ENCODE measurements around the gene SLC43A2. TPM values are rescaled to one million over a fixed set of nuclear protein-coding genes. Genes with fewer than 3 reads are reported as not detected.

Gene SLC43A2
- total RNA-seq, 1 experiment from 2014 or later: 11.0 TPM

DNA sequence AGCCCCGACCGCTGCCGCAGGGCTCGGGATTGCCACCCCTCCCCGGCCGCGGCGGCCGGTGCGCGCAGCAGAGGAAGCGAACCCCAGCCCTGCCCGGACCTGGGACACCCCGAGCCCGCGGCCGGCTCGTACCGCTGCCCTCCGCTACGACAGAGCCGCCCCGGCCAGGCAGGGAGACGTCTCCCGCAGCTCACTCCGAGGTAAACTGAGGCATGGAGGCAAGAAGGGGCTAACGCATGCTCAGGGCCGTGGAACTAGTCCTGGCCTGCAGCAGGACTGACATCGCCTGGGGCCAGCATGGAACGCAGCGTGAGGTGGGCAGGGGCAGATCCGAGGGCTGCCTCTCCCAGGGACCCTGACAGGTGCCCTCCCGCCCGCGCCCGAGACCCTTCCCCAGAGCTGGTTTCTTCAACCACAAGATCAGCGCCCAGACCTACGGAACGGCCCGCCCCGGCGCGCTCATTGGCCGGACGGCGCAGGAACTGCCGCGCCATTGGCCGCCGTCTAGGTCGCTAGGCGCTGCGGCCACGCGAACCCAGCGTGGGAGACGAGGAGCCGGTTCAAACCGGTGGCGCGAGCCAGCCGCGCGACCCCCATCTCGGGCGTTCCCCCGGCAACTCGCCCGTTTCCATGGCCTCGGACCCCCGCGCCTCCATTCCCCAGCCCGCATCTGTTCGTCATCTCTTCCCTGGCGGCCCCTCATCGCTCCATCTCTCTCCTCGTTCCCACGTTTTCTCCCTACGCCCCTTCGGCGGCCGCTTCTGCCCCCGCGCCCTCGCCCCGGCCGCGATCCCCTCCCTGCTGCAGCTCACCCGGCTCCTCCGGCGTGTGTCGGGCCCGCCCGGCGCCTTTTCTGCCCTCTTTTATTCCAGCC lies at the start of gene SLC43A2 (continued):
- TF ChIP-seq E2F5 (CRISPR knock-in tag; IDR thresholded peaks at IDR 0.05) (peak; percentile 20; the same call in 1 of the 2 replicates), NFYB (CRISPR knock-in tag; conservative IDR thresholded peaks at IDR 0.05; ENCODE audit: low read depth) (peak; percentile 96)
- TF ChIP-seq, protein P1, sequence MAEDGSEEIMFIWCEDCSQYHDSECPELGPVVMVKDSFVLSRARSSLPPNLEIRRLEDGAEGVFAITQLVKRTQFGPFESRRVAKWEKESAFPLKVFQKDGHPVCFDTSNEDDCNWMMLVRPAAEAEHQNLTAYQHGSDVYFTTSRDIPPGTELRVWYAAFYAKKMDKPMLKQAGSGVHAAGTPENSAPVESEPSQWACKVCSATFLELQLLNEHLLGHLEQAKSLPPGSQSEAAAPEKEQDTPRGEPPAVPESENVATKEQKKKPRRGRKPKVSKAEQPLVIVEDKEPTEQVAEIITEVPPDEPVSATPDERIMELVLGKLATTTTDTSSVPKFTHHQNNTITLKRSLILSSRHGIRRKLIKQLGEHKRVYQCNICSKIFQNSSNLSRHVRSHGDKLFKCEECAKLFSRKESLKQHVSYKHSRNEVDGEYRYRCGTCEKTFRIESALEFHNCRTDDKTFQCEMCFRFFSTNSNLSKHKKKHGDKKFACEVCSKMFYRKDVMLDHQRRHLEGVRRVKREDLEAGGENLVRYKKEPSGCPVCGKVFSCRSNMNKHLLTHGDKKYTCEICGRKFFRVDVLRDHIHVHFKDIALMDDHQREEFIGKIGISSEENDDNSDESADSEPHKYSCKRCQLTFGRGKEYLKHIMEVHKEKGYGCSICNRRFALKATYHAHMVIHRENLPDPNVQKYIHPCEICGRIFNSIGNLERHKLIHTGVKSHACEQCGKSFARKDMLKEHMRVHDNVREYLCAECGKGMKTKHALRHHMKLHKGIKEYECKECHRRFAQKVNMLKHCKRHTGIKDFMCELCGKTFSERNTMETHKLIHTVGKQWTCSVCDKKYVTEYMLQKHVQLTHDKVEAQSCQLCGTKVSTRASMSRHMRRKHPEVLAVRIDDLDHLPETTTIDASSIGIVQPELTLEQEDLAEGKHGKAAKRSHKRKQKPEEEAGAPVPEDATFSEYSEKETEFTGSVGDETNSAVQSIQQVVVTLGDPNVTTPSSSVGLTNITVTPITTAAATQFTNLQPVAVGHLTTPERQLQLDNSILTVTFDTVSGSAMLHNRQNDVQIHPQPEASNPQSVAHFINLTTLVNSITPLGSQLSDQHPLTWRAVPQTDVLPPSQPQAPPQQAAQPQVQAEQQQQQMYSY (CRISPR knock-in tag; IDR thresholded peaks at IDR 0.05): no peak
- TF ChIP-seq, protein P2, sequence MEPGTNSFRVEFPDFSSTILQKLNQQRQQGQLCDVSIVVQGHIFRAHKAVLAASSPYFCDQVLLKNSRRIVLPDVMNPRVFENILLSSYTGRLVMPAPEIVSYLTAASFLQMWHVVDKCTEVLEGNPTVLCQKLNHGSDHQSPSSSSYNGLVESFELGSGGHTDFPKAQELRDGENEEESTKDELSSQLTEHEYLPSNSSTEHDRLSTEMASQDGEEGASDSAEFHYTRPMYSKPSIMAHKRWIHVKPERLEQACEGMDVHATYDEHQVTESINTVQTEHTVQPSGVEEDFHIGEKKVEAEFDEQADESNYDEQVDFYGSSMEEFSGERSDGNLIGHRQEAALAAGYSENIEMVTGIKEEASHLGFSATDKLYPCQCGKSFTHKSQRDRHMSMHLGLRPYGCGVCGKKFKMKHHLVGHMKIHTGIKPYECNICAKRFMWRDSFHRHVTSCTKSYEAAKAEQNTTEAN (CRISPR knock-in tag; IDR thresholded peaks at IDR 0.05): 0 out of 2 replicates have a peak, but pooled peaks have one; percentile 38

- CTCF ChIA-PET: interaction anchor here (1.6 kb wide), 1 partner anchor 28 kb away, joined by 5 read pairs; the partner anchor contains the start of gene RILP
- no peaks in the 10 kb centered on the region for H3K27me3 Mint-ChIP-seq (ENCODE audit: low read depth)
- TF ChIP-seq, protein P2 (CRISPR knock-in tag; IDR thresholded peaks at IDR 0.05): no peak
- no peak overlapping the region for H3K27ac Mint-ChIP-seq
- DNase-seq (ENCODE audit: low spot score) (no peak), ATAC-seq (no peak)
- no peaks in the 10 kb centered on the region for H3K4me1 Mint-ChIP-seq
- no peak overlapping the region for H3K4me3 Mint-ChIP-seq
- H3K9me3 Mint-ChIP-seq: no peaks in the 10 kb centered on the region
- POLR2A ChIA-PET: no interaction called here
- peaks cover 94% of the 10 kb centered on the region for H3K36me3 Mint-ChIP-seq
Observed at GRCh38 chr17:1676401-1676800, 47.8 kb upstream of the SLC43A2 start.

DNA sequence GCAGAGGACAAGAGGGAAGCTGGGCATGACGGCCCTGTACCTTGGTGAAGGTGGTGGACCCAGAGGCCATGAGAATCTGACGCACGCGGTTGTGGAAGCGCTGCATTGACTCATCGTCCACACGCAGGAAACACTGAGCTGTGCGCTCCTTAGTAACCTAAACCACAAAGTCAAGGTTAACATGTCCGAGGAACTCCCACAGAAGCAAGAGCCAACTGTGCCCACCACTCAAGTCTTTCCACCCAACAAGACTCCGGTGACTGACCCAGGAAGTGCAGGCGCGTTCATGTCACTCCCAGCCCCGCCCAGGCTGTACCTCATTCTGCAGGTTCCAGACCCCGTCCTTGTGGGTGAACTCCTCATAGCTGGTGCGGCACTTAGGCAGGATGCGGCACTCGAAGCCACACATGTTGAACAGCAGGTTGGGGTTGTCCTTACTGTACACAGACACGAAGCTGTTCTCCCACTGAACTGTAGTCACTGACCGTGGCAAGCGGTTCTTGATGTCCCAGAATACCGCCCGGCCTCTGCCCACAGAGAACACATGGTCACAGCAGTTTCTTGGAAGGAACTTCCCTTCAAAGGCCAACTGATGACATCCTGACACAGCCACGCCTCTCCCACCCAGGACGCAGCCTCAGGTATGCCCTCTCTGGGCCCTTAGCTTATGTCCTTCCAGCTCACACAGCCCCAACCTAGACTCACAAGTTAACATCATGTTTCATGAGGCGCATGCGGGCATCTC lies 44.6 kb upstream of the SLC43A2 start:
- H3K27ac Mint-ChIP-seq: no peak overlapping the region
- no peaks in the 10 kb centered on the region for H3K9me3 Mint-ChIP-seq
- POLR2A ChIA-PET: no interaction called here

More for the DNA sequence above, 44.6 kb upstream of the SLC43A2 start:
- no peaks in the 10 kb centered on the region for H3K27me3 Mint-ChIP-seq (ENCODE audit: low read depth)
- no peak for DNase-seq (ENCODE audit: low spot score)
- peaks cover 89% of the 10 kb centered on the region for H3K36me3 Mint-ChIP-seq
- H3K4me1 Mint-ChIP-seq: no peaks in the 10 kb centered on the region
- TF ChIP-seq, protein P3, sequence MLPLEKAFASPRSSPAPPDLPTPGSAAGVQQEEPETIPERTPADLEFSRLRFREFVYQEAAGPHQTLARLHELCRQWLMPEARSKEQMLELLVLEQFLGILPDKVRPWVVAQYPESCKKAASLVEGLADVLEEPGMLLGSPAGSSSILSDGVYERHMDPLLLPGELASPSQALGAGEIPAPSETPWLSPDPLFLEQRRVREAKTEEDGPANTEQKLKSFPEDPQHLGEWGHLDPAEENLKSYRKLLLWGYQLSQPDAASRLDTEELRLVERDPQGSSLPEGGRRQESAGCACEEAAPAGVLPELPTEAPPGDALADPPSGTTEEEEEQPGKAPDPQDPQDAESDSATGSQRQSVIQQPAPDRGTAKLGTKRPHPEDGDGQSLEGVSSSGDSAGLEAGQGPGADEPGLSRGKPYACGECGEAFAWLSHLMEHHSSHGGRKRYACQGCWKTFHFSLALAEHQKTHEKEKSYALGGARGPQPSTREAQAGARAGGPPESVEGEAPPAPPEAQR (CRISPR knock-in tag; IDR thresholded peaks at IDR 0.05): no peak
- TF ChIP-seq, protein P4, sequence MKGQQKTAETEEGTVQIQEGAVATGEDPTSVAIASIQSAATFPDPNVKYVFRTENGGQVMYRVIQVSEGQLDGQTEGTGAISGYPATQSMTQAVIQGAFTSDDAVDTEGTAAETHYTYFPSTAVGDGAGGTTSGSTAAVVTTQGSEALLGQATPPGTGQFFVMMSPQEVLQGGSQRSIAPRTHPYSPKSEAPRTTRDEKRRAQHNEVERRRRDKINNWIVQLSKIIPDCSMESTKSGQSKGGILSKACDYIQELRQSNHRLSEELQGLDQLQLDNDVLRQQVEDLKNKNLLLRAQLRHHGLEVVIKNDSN (CRISPR knock-in tag; IDR thresholded peaks at IDR 0.05): no peak
- TF ChIP-seq HMGA2 (CRISPR knock-in tag; IDR thresholded peaks at IDR 0.05) (no peak), E2F1 (CRISPR knock-in tag; IDR thresholded peaks at IDR 0.05) (no peak)
- ATAC-seq: no peak
- CTCF ChIA-PET: interaction anchor here (1.0 to 1.3 kb wide), 2 partner anchors 11 to 24 kb away, joined by 3 to 4 read pairs; partner anchors contain the start of gene RILP
- no peak overlapping the region for H3K4me3 Mint-ChIP-seq
